K562 (cell line): ENCODE measurements around the gene XIRP1. TPM values are rescaled to one million over a fixed set of nuclear protein-coding genes. Genes with fewer than 3 reads are reported as not detected.

Experiments
- GMEB1 ChIP-seq: fragments of 250-450 bp; sonication (Bioruptor Pico); IDR thresholded peaks from 2 replicates; pipeline ENCODE4 v1.4.0; 2020; ENCODE audit warnings: mild to moderate bottlenecking
- GTF2A2 ChIP-seq: IDR thresholded peaks from 2 replicates; pipeline ENCODE4 v1.6.1; 2016; ENCODE audit warnings: mild to moderate bottlenecking, missing genetic modification characterization, missing compliant biosample characterization
- NFE2 ChIP-seq: IDR thresholded peaks from 2 replicates; pipeline ENCODE4 v1.6.1; 2014; ENCODE audit warnings: antibody characterized with exemption, low read depth
- NR2C1 ChIP-seq, 2 experiments: fragments of 450-650 bp; IDR thresholded peaks; 2 replicates each; pipeline ENCODE4 v1.6.1; 2017; ENCODE audit warnings: mild to moderate bottlenecking in 2 of 2, antibody characterized with exemption in 1 of 2, inconsistent platforms in 1 of 2, missing compliant biosample characterization in 1 of 2, missing genetic modification characterization in 1 of 2
- PATZ1 ChIP-seq: fragments of 250-450 bp; sonication (Bioruptor Pico); IDR thresholded peaks from 2 replicates; pipeline ENCODE4 v1.5.0; 2020; ENCODE audit warnings: mild to moderate bottlenecking, borderline replicate concordance
- PRMT5 ChIP-seq: sonication (generic); formaldehyde crosslinking; IDR thresholded peaks from 2 replicates; pipeline ENCODE4 v1.5.0; 2020; ENCODE audit warnings: missing genetic modification reagents
- SFPQ ChIP-seq: fragments of 200-400 bp; formaldehyde crosslinking; IDR thresholded peaks from 2 replicates; pipeline ENCODE4 v1.6.1; 2017; ENCODE audit warnings: mild to moderate bottlenecking, low read depth, low read length, moderate library complexity
- SIX5 ChIP-seq, 2 experiments: IDR thresholded peaks; 2 replicates each; pipeline ENCODE4 v1.6.1; 2011; ENCODE audit warnings: low read length in 2 of 2, borderline replicate concordance in 1 of 2, low read depth in 1 of 2, mild to moderate bottlenecking in 1 of 2, moderate library complexity in 1 of 2; ENCODE audit not compliant: insufficient read depth in 1 of 2
- THRAP3 ChIP-seq: fragments of 450-650 bp; IDR thresholded peaks from 2 replicates; pipeline ENCODE4 v1.6.1; 2016; ENCODE audit warnings: mild to moderate bottlenecking, inconsistent platforms, borderline replicate concordance
- TOE1 ChIP-seq, 2 experiments: fragments of 450-650 bp in 1 of 2; sonication (generic) in 1 of 2; formaldehyde crosslinking in 1 of 2; IDR thresholded peaks; 2 replicates each; pipeline versions ENCODE4 v1.7.1 to v1.8.0; 2016 to 2022; ENCODE audit warnings: borderline replicate concordance in 2 of 2, mild to moderate bottlenecking in 2 of 2, antibody characterized with exemption in 1 of 2, inconsistent platforms in 1 of 2, low read depth in 1 of 2, missing genetic modification reagents in 1 of 2, moderate library complexity in 1 of 2
- ZHX1 ChIP-seq: fragments of 150-350 bp; conservative IDR thresholded peaks from 2 replicates; pipeline ENCODE4 v1.6.1; 2014; ENCODE audit warnings: low read length
- ZNF253 ChIP-seq: fragments of 250-450 bp; sonication (Bioruptor Pico); conservative IDR thresholded peaks from 2 replicates; pipeline ENCODE4 v1.6.1; 2021; ENCODE audit warnings: mild to moderate bottlenecking
- ZNF445 ChIP-seq: fragments of 250-450 bp; sonication (Bioruptor Pico); IDR thresholded peaks from 2 replicates; pipeline ENCODE4 v1.4.0; 2020; ENCODE audit warnings: low read depth, mild to moderate bottlenecking, moderate library complexity
- ZNF639 ChIP-seq, 2 experiments: fragments of 200-800 bp in 1 of 2; sonication (Bioruptor generic) in 1 of 2; sonication (generic) in 1 of 2; formaldehyde crosslinking in 1 of 2; IDR thresholded peaks in 1 of 2; conservative IDR thresholded peaks in 1 of 2; 2 replicates each; pipeline versions ENCODE4 v1.5.0 to v1.6.1; 2016 to 2020; ENCODE audit warnings: missing compliant biosample characterization in 1 of 2, missing genetic modification characterization in 1 of 2, missing genetic modification reagents in 1 of 2
- polyA plus RNA-seq, 8 experiments: library from polyadenylated mRNA; depleted of rRNA in 4 of 8; stranded (reverse) in 5 of 8; unstranded in 3 of 8; fragments of >200 nt; fragmentation: Nextera tagmentation in 2 of 8; fragmentation: Illumina TruSeq in 1 of 8; extraction: Ambion mirVana in 2 of 8; extraction: Trizol in 1 of 8; gene quantifications; 2 replicates each; pipeline versions ENCODE4 v1.2.1 to v1.2.3, GENCODE V29; 2011 to 2014; ENCODE audit warnings: inconsistent platforms in 1 of 8, missing spikeins in 1 of 8
- total RNA-seq, 7 experiments: library from RNA; depleted of rRNA in 6 of 7; stranded (reverse); fragments of >200 nt in 6 of 7; fragmentation: Illumina TruSeq in 2 of 7; extraction: Trizol in 2 of 7; gene quantifications; 2 replicates each; pipeline versions ENCODE4 v1.2.1 to v1.2.3, GENCODE V29; 2011 to 2021; ENCODE audit warnings: low replicate concordance in 1 of 7

XIRP1 gene
- total and polyA plus RNA-seq, 9 of the 15 experiments (the other 6 are each of a cell fraction or from before 2014, with no cell fraction given) = 0.03 to 0.27 (median 0.08) TPM; not detected in 3

GRCh38 chr3:39154280-39155021 lies 37.9 kb downstream of the XIRP1 start (continued):
- TF ChIP-seq ZHX1 (no peak), THRAP3 (no peak), GTF2A2 (tag) (no peak), ZNF639 (CRISPR knock-in tag; conservative IDR thresholded peaks at IDR 0.05 in 1 of 2, IDR thresholded peaks at IDR 0.05 in 1 of 2) (peak in 1 of 2 experiments; percentile 49; a peak in 1 of 4 replicates), TOE1 (IDR thresholded peaks at IDR 0.05; ENCODE audit: borderline replicate concordance) (peak; percentile 52; the same call in 1 of the 2 replicates), TOE1 (CRISPR knock-in tag; IDR thresholded peaks at IDR 0.05; ENCODE audit: borderline replicate concordance, low read depth) (0 out of 2 replicates have a peak, but pooled peaks have one; percentile 51), SIX5 (IDR thresholded peaks at IDR 0.05; ENCODE audit: borderline replicate concordance in 1 of 2, insufficient read depth in 1 of 2, low read depth in 1 of 2, low read length in 2 of 2) (no peak), PATZ1 (CRISPR knock-in tag) (no peak), SFPQ (no peak), ZNF445 (CRISPR knock-in tag) (no peak), NR2C1 (IDR thresholded peaks at IDR 0.05) (no peak), NR2C1 (tag; IDR thresholded peaks at IDR 0.05) (no peak), GMEB1 (CRISPR knock-in tag) (no peak), ZNF253 (CRISPR knock-in tag) (no peak), PRMT5 (CRISPR knock-in tag) (no peak), NFE2 (no peak)
